CD4-positive, alpha-beta T cell treated with Interleukin-4 for 4 hours (primary cell): ENCODE results near the gene EIF1.

Experiments used
- DNase-seq: peaks from one replicate; pipeline ENCODE4 v3.0.0-alpha.2; 2020

The EIF1 gene

DNA sequence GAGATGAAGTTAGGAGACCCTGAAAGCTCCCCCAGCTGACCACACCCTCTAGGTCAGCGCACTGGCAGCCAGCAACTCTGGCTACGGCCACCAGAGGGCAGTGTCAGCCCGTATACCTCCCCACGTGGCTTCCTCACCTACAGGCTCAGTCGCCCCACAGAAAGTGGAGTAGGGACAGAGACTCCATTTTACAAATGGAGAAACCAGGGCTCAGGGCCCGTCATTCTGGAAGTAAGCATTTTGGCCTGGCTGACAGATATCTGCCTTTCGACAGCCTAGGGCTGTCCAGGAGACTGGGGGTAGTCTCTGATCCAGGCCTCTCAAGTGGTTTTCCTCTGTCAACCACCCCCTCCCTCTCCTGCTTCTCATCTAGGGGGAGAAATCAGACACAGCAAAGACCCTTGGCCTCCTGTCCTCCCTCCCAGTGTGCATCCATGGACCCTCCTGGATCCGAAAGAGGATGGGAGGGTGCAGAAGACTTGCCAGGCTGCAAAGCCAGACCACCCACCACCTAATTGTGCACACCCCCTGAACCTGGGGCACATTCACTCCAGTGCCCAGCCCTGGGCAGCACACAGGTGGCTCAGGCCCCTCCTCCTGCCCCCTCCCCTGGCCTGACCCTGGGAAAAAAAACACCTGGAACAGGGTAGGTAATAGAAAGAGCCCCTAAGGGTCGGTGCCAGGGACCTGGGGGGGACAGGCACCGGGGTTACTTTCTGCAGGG lies 49.6 kb downstream of the EIF1 start:
- peak; percentile 72 for DNase-seq

DNA sequence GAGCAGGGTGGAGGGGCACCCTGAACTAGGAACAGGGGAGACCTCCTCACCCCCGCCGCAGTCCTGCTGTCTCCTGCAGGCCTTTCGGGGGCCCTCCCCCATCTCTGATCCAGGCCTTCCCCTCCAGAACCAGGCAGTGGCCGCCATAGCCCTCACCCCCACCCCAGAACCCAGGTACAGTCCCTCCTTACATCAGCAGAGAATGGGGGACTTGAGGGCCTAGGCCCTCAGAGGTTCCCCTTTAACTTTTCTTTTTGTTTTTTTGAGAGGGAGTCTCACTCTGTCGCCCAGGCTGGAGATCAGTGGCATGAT lies 50.1 kb downstream of the EIF1 start:
- no peak for DNase-seq

DNA sequence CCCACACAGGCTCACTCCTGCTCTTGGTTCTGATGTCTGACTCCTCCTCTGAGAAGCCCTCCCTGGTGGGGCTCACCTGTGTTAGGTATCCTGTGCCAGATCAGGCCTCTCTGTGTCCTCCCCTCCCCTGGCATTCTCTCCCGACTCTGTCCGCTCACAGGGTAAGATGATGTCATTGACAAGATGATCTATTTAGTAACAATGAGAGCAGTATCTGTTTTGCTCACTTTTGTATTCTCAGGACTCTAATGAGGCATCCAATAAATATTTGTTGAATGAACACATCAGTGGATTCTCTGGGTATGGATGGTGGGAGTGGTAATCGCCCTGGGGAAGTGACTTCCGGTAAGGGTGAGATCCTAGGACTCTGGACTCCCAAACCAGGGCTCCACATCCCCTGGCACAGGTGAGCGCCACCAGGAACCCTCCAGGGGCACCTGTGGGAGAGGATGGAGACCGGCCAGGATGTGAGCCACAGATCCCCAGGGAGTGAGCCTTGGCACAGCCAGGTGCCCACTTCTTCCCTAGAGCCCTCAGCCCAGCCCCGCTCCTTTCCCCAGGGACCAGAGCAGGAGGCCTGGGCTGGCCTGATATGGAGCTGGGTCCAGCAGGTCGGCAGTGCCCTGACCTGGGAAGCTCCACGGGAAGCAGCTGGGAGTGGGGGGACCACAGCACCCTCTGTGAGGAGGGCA lies 51.1 kb downstream of the EIF1 start:
- no peak for DNase-seq

DNA sequence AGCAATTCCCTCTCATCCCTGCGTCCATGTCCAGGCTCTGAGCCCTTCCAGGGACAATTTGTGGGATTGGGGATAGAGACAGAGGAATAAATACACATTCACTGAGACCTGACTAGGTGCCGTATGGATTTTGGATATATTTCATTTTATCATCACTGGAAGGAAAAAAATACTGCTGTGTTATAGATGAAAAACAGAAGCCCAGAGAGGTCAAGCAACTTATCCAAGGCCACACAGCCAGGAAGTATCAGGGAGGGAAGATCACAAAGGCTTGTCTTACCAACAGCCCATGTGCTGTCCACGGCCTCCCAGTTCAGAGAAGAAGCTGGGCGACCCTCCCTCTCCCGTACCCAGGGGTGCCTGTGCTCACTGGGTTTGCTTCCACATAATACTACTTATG lies 51.8 kb downstream of the EIF1 start:
- no peak for DNase-seq

DNA sequence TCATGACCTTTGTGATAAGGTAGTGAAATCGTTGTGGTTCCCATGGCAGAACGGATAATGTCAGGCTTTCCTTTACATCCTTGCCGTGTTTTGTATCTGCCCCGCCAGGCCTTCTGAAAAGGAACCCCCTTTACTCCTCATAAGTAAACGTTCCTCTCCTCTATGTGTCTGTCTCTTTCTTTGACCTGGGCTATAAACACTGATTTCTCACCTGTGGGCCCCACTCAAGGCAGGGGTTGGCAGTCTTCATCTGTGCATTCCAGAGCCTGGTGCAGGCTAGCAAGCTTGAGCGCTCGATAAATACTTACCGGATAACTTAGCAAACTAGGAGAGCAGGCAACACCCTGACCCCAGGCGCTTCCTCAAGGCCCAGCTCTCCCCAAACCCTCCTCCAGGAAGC lies 53.0 kb downstream of the EIF1 start:
- no peak for DNase-seq
